Mucosa of descending colon (tissue), 3 donors: Measurements from ENCODE around the gene EDARADD. TPM values are rescaled to one million over a fixed set of nuclear protein-coding genes. Genes with fewer than 3 reads are reported as not detected.
A peak's percentile ranks its signal among the peaks of the same experiment; 100 is the strongest.

Experiments
- ATAC-seq: fragments of 200-7000 bp; cut with Tn5 transposase; one replicate; pipeline ENCODE4 v1.9.1; 2020; ENCODE audit warnings: mild to moderate bottlenecking, moderate library complexity
- DNase-seq, 3 donors: peaks; one replicate each; pipeline ENCODE4 v3.0.0-alpha.2; 2020
- H3K36me3 ChIP-seq: fragments of 200-600 bp; one replicate; pipeline ENCODE4 v1.8.0; 2021; ENCODE audit warnings: low read depth, mild to moderate bottlenecking
- H3K4me1 ChIP-seq: fragments of 200-600 bp; one replicate; pipeline ENCODE4 v1.8.0; 2021; ENCODE audit warnings: low read depth, mild to moderate bottlenecking
- H3K4me3 ChIP-seq: fragments of 200-600 bp; one replicate; pipeline ENCODE4 v1.8.0; 2021; ENCODE audit warnings: mild to moderate bottlenecking
- H3K9me3 ChIP-seq: fragments of 200-600 bp; one replicate; pipeline ENCODE4 v1.8.0; 2021; ENCODE audit warnings: mild to moderate bottlenecking
- CTCF ChIP-seq: fragments of 200-600 bp; IDR thresholded peaks from one replicate; pipeline ENCODE4 v1.8.0; 2022; ENCODE audit warnings: antibody characterized with exemption, mild to moderate bottlenecking
- intact Hi-C, 2 donors: fragments of 100-400 bp; cut with DNase I in 1 of 2; cut with micrococcal nuclease in 1 of 2; formaldehyde crosslinking; loops; one replicate each; pipeline versions ENCODE4 v1.11.0 to v1.11.1; 2022; cut with DNase I, micrococcal nuclease
- total RNA-seq, 3 donors: library from RNA; stranded (reverse); fragmentation: NEBNext Ultra II Directional in 2 of 3; extraction: Animal tissue kit (Norgen Biotek cat#: 25700) in 2 of 3; gene quantifications; one replicate each; pipeline versions ENCODE4 v1.2.1 to v1.2.4, GENCODE V29; 2021 to 2023
- donor health status: DM: no; HTN: no; CAD: no; lungs with moderate emphysema.
- donor health status: DM: no; HTN: no; CAD: no.
- donor health status: DM: no; HTN: yes; CAD: no.

Gene EDARADD
- total RNA-seq, 3 donors from 2014 or later, result 0.16 to 0.48 TPM; not detected in 1

GRCh38 chr1:236507022-236507700, 113.1 kb downstream of the EDARADD start:
- no peak for DNase-seq
- H3K4me1 ChIP-seq, result peaks cover 15% of the 10 kb centered on the region
- no peaks in the 10 kb centered on the region for H3K36me3 ChIP-seq
- no peak for ATAC-seq
- no peak overlapping the region for H3K4me3 ChIP-seq
- intact Hi-C loops, result no loop called here
- TF ChIP-seq CTCF, result no peak
- no peaks in the 10 kb centered on the region for H3K9me3 ChIP-seq

GRCh38 chr1:236508593-236509027, 114.5 kb downstream of the EDARADD start:
- peaks cover 11% of the 10 kb centered on the region for H3K4me1 ChIP-seq
- ATAC-seq (no peak), DNase-seq (no peak)
- TF ChIP-seq CTCF, result no peak
- intact Hi-C loops, result no loop called here
- H3K4me3 ChIP-seq, result no peak overlapping the region
- no peaks in the 10 kb centered on the region for H3K9me3 ChIP-seq
- no peaks in the 10 kb centered on the region for H3K36me3 ChIP-seq

GRCh38 chr1:236509203-236509602, 115.1 kb downstream of the EDARADD start:
- no peaks in the 10 kb centered on the region for H3K36me3 ChIP-seq
- intact Hi-C loops, result no loop called here
- no peak for ATAC-seq
- TF ChIP-seq CTCF, result no peak
- no peaks in the 10 kb centered on the region for H3K9me3 ChIP-seq
- no peak for DNase-seq
- H3K4me3 ChIP-seq, result no peak overlapping the region
- peaks cover 11% of the 10 kb centered on the region for H3K4me1 ChIP-seq

GRCh38 chr1:236509647-236510401, 115.7 kb downstream of the EDARADD start:
- no peak for TF ChIP-seq CTCF
- DNase-seq (peak in 2 of 3 donors; percentile 36 to 64), ATAC-seq (peak; percentile 96)
- H3K4me1 ChIP-seq, result peaks cover 13% of the 10 kb centered on the region
- no peak overlapping the region for H3K4me3 ChIP-seq
- intact Hi-C loops, result no loop called here
- H3K36me3 ChIP-seq, result no peaks in the 10 kb centered on the region
- no peaks in the 10 kb centered on the region for H3K9me3 ChIP-seq

- peaks cover 25% of the 10 kb centered on the region for H3K4me1 ChIP-seq
- no peak for TF ChIP-seq CTCF
- no peak overlapping the region for H3K4me3 ChIP-seq
Measured at GRCh38 chr1:236511735-236512418, 117.8 kb downstream of the EDARADD start.

More at GRCh38 chr1:236511735-236512418, 117.8 kb downstream of the EDARADD start:
- intact Hi-C loops, result no loop called here
- no peak for DNase-seq
- Histone ChIP-seq H3K9me3 (no peaks in the 10 kb centered on the region), H3K36me3 (no peaks in the 10 kb centered on the region)
- ATAC-seq, result no peak
